B cell (primary cell): ENCODE data around the gene LVRN.

Source experiments
- EZH2 ChIP-seq: IDR thresholded peaks from 2 replicates; pipeline ENCODE4 v1.6.1; 2012; ENCODE audit warnings: borderline replicate concordance, low read depth, mild to moderate bottlenecking, moderate library complexity, low read length; ENCODE audit not compliant: insufficient read depth, poor library complexity, severe bottlenecking
- TF ChIP-seq, protein P1 (sequence below): fragments of 200-600 bp; IDR thresholded peaks from one replicate; pipeline ENCODE4 v1.8.0; 2022; ENCODE audit warnings: antibody characterized with exemption, mild to moderate bottlenecking

GRCh38 chr5:116038817-116039216 is 76.5 kb downstream of the LVRN start:
- TF ChIP-seq, protein P1, sequence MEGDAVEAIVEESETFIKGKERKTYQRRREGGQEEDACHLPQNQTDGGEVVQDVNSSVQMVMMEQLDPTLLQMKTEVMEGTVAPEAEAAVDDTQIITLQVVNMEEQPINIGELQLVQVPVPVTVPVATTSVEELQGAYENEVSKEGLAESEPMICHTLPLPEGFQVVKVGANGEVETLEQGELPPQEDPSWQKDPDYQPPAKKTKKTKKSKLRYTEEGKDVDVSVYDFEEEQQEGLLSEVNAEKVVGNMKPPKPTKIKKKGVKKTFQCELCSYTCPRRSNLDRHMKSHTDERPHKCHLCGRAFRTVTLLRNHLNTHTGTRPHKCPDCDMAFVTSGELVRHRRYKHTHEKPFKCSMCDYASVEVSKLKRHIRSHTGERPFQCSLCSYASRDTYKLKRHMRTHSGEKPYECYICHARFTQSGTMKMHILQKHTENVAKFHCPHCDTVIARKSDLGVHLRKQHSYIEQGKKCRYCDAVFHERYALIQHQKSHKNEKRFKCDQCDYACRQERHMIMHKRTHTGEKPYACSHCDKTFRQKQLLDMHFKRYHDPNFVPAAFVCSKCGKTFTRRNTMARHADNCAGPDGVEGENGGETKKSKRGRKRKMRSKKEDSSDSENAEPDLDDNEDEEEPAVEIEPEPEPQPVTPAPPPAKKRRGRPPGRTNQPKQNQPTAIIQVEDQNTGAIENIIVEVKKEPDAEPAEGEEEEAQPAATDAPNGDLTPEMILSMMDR, result no peak
- TF ChIP-seq EZH2, result no peak
